ENCODE measurements around the gene RANBP17.
"Not testable (repeated sequence)": the region's sequence is repeated elsewhere in the genome, so short reads cannot be mapped to it uniquely, and the experiment has no call there.

Gene RANBP17

DNA sequence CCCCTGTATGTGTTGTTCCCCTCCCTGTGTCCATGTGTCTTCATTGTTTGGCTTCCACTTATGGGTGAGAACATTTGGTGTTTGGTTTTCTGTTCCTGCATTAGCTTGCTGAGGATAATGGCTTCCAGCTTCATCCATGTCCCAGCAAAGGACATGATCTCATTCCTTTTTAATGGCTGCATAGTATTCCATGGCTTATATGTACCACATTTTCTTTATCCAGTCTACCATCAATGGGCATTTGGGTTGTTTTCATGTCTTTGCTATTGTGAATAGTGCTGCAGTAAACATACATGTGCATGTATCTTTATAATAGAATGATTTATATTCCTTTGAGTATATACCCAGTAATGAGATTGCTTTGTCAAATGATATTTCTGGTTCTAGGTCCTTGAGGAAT is 8.6 kb downstream of the RANBP17 start:
- not testable (repeated sequence) for DNase-seq

GRCh38 chr5:170874017-170874416 is 12.2 kb downstream of the RANBP17 start:
- DNase-seq: no peak

GRCh38 chr5:170875811-170876210 is 14.0 kb downstream of the RANBP17 start:
- DNase-seq: no peak

DNA sequence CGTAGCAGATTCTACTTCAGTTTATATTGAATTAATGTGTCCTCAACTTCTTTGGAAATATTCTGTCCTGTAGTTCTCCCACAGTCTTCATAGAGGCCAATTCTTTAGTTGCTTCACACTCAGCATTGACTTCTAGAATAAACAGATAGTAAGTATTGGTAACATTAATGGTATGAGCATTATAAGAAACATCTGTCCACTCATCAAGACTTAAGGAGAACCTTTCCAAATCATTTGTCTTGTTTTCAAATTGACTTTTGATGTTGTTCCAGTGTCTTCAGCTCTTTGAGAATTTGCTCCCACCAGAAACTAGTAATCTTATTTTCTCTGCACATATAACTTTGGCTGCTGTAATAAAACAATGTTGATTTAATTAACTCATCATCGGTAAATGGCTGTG is 18.3 kb downstream of the RANBP17 start:
- DNase-seq: no peak

DNA sequence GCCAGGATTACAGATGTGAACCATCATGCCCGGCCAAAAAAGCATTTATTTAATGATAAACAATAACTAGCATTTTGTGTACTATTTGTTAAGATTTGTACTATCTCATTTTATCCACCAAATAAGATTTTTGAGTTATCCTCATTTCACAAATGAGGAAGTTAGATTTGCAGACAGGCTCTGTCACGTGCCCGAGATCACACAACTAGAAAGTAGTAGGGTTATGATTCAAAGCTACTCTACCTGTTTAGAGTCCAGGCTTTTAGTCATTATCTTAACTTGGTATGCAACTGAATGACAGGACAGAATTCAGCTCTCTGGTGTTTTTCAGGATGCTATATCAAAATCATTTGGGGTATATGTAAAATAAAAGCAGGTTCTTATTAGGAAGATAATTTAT is 20.5 kb downstream of the RANBP17 start:
- no peak for DNase-seq

- no peak for DNase-seq
Observed at GRCh38 chr5:170885256-170885655, 23.4 kb downstream of the RANBP17 start.

GRCh38 chr5:170885809-170886208 is 24.0 kb downstream of the RANBP17 start:
- DNase-seq: no peak

- no peak for DNase-seq
Observed at GRCh38 chr5:170886210-170886894, 24.5 kb downstream of the RANBP17 start.

GRCh38 chr5:170892196-170892595 is 30.4 kb downstream of the RANBP17 start:
- no peak for DNase-seq

GRCh38 chr5:170894665-170895064 is 32.8 kb downstream of the RANBP17 start:
- DNase-seq: no peak

DNA sequence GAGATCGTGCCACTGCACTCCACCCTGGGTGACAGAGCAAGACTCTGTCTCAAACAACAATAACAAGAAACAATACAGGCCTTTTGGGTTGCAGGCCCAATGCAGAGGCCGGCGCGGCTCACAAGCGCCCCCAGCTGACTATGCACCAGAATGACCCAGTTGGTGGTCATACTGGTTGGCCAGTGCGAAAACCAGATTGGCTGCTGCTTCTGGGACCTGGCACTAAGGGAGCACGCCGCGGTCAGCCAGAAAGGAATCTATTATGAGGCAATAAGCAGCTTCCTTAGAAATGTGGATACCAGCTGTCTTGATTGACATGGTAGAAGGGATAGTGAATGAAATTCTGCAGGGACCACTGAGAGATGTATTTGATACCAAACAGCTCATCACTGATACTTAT is 35.0 kb downstream of the RANBP17 start:
- no peak for DNase-seq

DNA sequence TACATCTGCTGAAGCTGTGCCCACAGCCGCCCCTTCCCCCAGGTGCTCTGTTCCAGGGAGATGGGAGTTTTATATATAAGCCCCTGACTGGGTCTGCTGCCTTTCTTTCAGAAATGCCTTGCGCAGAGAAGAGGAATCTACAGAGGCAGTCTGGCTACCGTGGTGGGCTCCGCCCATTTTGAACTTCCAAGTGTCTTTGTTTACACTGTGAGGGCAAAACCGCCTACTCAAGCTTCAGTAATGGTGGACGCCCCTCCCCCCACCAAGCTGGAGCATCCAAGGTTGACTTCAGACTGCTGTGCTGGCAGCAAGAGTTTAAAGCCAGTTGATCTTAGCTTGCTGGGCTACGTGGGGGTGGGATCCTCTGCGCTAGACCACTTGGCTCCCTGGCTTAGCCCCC is 41.3 kb downstream of the RANBP17 start:
- DNase-seq: no peak

DNA sequence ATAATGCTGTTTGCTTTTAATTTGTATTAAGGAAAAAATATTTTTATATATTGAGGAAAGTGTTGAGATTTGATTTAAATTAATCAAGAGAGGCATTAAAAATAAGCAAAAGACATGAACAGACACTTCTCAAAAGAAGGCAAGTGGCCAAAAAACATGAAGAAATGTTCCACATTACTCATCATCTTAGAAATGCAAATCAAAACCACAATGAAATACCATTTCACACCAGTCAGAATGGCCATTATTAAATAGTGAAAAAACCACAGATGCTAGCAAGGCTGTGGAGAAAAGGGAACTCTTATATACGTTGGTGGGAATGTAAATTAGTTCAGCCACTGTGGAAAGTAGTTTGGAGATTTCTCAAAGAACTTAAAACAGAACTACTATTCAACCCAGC is 45.9 kb downstream of the RANBP17 start:
- DNase-seq: no peak

- no peak for DNase-seq
Observed at GRCh38 chr5:170913573-170913972, 51.8 kb downstream of the RANBP17 start.

GRCh38 chr5:170917113-170917512 is 55.3 kb downstream of the RANBP17 start:
- no peak for DNase-seq

- DNase-seq: no peak
Observed at GRCh38 chr5:170920196-170920595, 58.4 kb downstream of the RANBP17 start.

- DNase-seq: not testable (repeated sequence)
Observed at GRCh38 chr5:170922331-170922730, 60.5 kb downstream of the RANBP17 start.

GRCh38 chr5:170923910-170924620 is 62.2 kb downstream of the RANBP17 start:
- no peak for DNase-seq

- not testable (repeated sequence) for DNase-seq
Observed at GRCh38 chr5:170935534-170936218, 73.9 kb downstream of the RANBP17 start.

DNA sequence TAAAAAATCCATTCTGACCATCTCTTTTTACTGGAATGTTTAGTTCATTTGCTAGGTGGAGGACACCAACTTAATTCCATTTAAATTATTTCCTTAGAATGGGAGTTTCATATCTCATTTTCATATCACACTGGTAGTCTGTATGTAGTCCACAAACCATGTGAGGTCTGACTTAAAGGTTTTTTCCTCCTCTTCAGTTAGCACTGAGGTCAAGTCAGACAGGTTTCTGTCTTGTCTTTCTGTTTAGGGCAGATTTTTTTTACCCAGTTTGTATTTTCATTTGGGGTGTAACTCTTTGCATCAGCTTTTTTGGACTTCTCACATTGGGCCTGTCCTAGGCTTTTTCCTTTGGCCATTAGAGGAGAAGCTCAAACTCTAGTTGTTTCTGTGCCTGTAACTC is 75.3 kb downstream of the RANBP17 start:
- no peak for DNase-seq

GRCh38 chr5:170937914-170938313 is 76.1 kb downstream of the RANBP17 start:
- no peak for DNase-seq

- DNase-seq: no peak
Observed at GRCh38 chr5:170939178-170939577, 77.4 kb downstream of the RANBP17 start.

DNA sequence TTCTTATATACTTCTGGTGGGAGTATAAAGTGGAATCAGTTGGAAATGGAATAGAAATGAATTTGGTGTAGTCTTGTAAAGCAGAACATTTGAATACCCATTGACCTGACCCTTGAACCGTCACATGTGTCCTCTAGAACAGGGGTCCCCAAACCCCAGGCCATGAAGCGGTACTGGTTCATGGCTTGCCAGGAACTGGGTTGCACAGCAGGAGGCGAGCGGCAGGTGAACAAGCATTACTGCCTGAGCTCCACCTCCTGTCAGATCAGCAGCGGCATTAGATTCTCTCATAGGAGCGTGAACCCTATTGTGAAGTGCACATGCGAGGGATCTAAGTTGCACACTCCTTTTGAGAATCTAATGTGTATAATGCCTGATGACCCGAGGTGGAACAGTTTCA is 80.0 kb downstream of the RANBP17 start:
- no peak for DNase-seq

DNA sequence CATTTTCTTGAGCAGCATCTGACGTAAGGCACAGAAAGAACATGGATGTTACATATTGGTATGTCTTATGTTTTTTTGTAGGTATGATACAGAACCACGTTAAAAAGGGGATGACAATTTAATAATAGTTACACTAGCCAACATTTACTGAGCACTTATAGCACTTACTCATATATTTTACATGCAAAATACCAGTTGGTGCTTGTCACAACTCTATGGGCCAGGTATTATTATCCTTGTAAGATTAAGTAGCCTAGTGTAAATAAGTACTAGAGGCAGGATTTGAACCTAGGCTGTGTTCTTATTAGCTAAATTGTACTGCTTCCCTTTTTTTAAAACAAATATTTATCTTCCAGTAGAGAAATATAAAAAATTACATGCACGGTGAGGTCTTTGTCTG is 83.5 kb downstream of the RANBP17 start:
- DNase-seq: no peak
